Left lung (tissue), 10 donors: ENCODE data around the gene CDH13. TPM values are rescaled to one million over a fixed set of nuclear protein-coding genes. Genes with fewer than 3 reads are reported as not detected.

Experiments used
- ATAC-seq: fragments of 200-7000 bp; cut with Tn5 transposase; one replicate; pipeline ENCODE4 v1.9.1; 2020; ENCODE audit warnings: moderate library complexity
- DNase-seq, 4 donors: peaks; one replicate each; pipeline ENCODE4 v3.0.0-alpha.2; 2013 to 2020
- H3K27ac ChIP-seq, 2 donors: fragments of 200-600 bp; sonication (generic) in 1 of 2; one replicate each; pipeline versions ENCODE4 v1.5.0 to v1.8.0; 2020 to 2021
- H3K27me3 ChIP-seq, 2 donors: fragments of 200-600 bp; sonication (generic) in 1 of 2; one replicate each; pipeline versions ENCODE4 v1.5.0 to v1.8.0; 2020 to 2021
- H3K36me3 ChIP-seq, 2 donors: fragments of 200-600 bp; sonication (generic) in 1 of 2; one replicate each; pipeline versions ENCODE4 v1.5.0 to v1.8.0; 2020 to 2021
- H3K4me1 ChIP-seq, 2 donors: fragments of 200-600 bp; one replicate each; pipeline ENCODE4 v1.8.0; 2021
- H3K4me3 ChIP-seq, 2 donors: fragments of 200-600 bp; sonication (generic) in 1 of 2; one replicate each; pipeline versions ENCODE4 v1.5.0 to v1.8.0; 2020 to 2021; ENCODE audit warnings: mild to moderate bottlenecking in 1 of 2
- H3K9me3 ChIP-seq, 2 donors: fragments of 200-600 bp; sonication (generic) in 1 of 2; one replicate each; pipeline versions ENCODE4 v1.5.0 to v1.8.0; 2020 to 2021
- intact Hi-C, 2 donors: fragments of 100-400 bp; cut with DNase I; formaldehyde crosslinking; loops; one replicate each; pipeline versions ENCODE4 v1.11.2 to v1.14.2; 2022
- polyA plus RNA-seq, 6 donors: library from polyadenylated mRNA; unstranded; fragments of 120-200 nt; gene quantifications; one replicate each; pipeline ENCODE4 v1.2.1, GENCODE V29; 2013; ENCODE audit not compliant: insufficient read length in 6 of 6
- total RNA-seq, 2 donors: library from RNA; stranded (reverse); fragmentation: NEBNext Ultra II Directional; extraction: Animal tissue kit (Norgen Biotek cat#: 25700); gene quantifications; one replicate each; pipeline ENCODE4 v1.2.1, GENCODE V29; 2021
- TF ChIP-seq, protein P1 (sequence below), 2 donors: fragments of 200-600 bp; sonication (generic) in 1 of 2; IDR thresholded peaks; one replicate each; pipeline versions ENCODE4 v1.5.0 to v1.8.0; 2021; ENCODE audit warnings: antibody characterized with exemption in 2 of 2
- donor health status: DM: no; HTN: yes; CAD: no.
- donor health status: DM: no; HTN: no; CAD: no.

CDH13 gene
- total and polyA plus RNA-seq, 8 donors: 2.7 to 20.3 (median 3.2) TPM

DNA sequence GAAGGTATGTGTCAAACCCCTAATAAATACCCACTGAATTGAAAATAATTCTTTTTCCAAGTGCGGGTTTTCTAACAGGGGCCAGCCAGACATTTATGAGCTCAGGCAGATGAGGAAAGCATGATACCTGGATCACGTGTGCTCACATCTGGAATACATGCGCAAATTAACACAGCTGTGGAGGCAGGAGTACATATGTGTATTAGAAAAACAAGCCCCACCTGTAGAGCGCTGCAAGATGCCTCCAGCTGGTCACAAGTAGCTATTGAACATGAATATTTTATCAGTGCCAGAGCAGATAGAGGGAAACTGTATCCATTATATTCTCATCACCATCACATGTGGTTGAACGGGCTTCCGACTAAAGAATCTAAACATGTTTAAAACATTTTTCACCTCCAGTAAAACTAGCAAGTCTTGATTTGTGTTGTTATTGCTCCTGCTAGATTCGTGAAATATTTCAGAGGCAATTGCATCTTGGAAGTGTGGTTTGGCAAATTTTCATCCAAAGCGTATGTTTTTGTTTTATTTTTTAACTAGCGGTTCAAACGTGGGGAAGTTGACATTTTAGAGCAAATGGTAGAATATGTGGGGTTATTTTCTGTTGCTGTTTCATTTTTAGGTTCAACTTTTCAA lies 482.8 kb downstream of the CDH13 start:
- Histone ChIP-seq H3K27me3 (peaks cover 0 to 19% of the 10 kb centered on the region in 2 donors), H3K9me3 (no peaks in the 10 kb centered on the region), H3K4me1 (no peaks in the 10 kb centered on the region), H3K27ac (no peak overlapping the region), H3K36me3 (no peaks in the 10 kb centered on the region), H3K4me3 (no peak overlapping the region)
- TF ChIP-seq, protein P1, sequence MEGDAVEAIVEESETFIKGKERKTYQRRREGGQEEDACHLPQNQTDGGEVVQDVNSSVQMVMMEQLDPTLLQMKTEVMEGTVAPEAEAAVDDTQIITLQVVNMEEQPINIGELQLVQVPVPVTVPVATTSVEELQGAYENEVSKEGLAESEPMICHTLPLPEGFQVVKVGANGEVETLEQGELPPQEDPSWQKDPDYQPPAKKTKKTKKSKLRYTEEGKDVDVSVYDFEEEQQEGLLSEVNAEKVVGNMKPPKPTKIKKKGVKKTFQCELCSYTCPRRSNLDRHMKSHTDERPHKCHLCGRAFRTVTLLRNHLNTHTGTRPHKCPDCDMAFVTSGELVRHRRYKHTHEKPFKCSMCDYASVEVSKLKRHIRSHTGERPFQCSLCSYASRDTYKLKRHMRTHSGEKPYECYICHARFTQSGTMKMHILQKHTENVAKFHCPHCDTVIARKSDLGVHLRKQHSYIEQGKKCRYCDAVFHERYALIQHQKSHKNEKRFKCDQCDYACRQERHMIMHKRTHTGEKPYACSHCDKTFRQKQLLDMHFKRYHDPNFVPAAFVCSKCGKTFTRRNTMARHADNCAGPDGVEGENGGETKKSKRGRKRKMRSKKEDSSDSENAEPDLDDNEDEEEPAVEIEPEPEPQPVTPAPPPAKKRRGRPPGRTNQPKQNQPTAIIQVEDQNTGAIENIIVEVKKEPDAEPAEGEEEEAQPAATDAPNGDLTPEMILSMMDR (IDR thresholded peaks at IDR 0.05): no peak
- DNase-seq (no peak), ATAC-seq (no peak)
- intact Hi-C loops: no loop called here

DNA sequence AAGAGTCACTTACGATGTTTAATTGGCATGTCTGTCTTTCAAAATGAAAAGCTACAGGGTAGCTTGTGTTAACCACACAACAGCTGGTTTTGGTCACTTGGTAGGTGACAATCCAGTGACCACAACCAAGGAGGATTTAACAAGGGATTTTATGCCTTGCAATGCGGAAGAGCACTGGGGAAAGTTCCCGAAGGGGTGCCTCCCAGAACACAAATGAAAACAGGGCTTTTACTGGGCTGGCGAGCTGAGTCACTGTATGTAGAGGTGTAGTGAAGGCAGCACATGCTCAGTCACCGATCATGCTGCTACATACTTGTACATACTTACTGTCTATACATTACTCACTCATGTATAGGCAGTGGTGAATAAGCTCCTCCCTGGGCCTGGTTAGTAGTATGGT lies 483.5 kb downstream of the CDH13 start:
- no peak for ATAC-seq
- H3K9me3 ChIP-seq: no peaks in the 10 kb centered on the region
- TF ChIP-seq, protein P1 (IDR thresholded peaks at IDR 0.05): no peak
- no peaks in the 10 kb centered on the region for H3K36me3 ChIP-seq
- intact Hi-C loops: no loop called here
- peaks cover 0 to 19% of the 10 kb centered on the region in 2 donors for H3K27me3 ChIP-seq
- H3K4me3 ChIP-seq: no peak overlapping the region
- no peak for DNase-seq
- H3K27ac ChIP-seq: no peak overlapping the region
- H3K4me1 ChIP-seq: no peaks in the 10 kb centered on the region

DNA sequence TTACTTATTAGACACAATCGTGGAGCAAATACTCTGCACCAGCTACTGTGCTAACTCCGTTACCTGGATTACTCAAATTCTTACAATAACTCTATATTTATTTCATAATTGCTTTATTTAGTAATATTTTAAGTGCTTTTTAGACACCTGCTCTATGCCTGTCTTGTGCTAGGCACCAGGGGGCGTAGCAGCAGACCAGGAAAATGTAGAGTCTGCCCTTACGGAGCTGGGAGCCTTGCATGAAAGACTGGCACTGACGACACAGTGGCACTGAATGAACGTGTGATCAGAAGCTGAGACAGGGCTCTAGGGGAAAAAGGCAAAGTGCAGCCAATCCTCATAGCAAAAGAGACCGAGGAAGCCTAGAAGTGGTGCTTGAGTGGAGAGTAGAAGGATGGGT lies 486.5 kb downstream of the CDH13 start:
- Histone ChIP-seq H3K9me3 (no peaks in the 10 kb centered on the region), H3K4me3 (no peak overlapping the region), H3K4me1 (no peaks in the 10 kb centered on the region), H3K27me3 (peaks cover 0 to 19% of the 10 kb centered on the region in 2 donors), H3K36me3 (no peaks in the 10 kb centered on the region), H3K27ac (no peak overlapping the region)
- ATAC-seq (peak; percentile 68), DNase-seq (peak in 1 of 4 donors; percentile 36)
- intact Hi-C loops: no loop called here
- TF ChIP-seq, protein P1 (IDR thresholded peaks at IDR 0.05): peak in 1 of 2 donors; percentile 21

DNA sequence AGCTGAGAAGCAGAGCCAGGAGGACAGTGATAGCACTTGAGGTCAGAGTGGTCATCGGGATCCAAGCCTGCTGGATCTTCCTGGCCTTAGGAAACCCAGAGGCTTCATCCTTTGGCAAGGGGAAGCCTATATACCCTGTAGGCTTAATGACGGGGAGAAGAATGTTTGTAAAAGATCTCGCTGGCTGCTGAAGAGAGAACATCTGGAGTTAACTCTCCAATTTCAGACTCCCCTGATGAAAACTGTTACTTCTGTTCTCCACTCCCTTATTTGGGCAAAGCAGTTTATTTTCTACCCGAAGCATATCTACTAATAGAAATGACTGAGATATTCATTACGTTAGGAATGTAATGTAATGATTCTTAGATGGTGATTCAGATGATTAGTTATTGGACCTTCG lies 487.0 kb downstream of the CDH13 start:
- no peak overlapping the region for H3K27ac ChIP-seq
- peaks cover 0 to 19% of the 10 kb centered on the region in 2 donors for H3K27me3 ChIP-seq
- intact Hi-C loops: no loop called here
- ATAC-seq: no peak
- H3K4me1 ChIP-seq: no peaks in the 10 kb centered on the region
- H3K36me3 ChIP-seq: no peaks in the 10 kb centered on the region
- H3K4me3 ChIP-seq: no peak overlapping the region
- TF ChIP-seq, protein P1 (IDR thresholded peaks at IDR 0.05): no peak
- H3K9me3 ChIP-seq: no peaks in the 10 kb centered on the region
- DNase-seq: no peak

DNA sequence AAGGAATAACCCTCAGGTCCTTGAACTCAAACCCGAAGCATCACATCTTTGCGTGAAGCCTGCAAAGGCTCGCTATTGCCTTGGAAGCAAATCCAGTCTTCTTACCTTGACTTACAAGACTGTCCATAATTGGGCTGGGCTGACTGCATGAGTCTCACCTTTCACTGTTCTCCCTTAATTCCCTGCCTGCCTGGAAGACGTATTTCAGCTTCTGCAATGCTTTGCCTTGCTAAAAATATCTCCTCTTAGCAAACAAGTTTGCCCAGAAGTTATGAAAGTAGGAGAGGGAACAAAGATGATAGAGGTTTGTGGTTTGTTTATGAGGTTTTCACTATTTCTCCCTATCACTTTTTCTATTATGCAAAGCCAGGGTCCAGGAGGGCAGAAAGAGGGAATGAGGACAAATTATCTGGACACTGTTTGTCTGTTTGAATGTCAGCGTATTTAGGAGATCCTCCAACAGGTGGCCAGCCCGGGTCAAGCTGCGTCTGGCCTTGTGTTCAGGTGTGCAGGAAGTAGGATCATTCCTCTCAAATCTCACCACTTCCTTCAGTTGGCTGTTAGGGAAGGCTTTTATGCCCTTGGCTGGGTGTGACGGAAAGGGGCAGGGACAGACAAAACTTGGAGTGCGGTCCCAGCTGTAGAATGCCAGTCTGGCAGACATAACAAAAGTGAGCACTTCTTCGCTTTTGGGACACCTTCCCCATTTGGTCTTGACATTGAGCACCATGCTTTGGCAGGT lies 488.9 kb downstream of the CDH13 start:
- TF ChIP-seq, protein P1 (IDR thresholded peaks at IDR 0.05): no peak
- intact Hi-C loops: no loop called here
- Histone ChIP-seq H3K36me3 (no peaks in the 10 kb centered on the region), H3K27ac (no peak overlapping the region), H3K4me1 (no peaks in the 10 kb centered on the region), H3K9me3 (no peaks in the 10 kb centered on the region), H3K4me3 (no peak overlapping the region), H3K27me3 (peaks cover 0 to 19% of the 10 kb centered on the region in 2 donors)
- DNase-seq: no peak
- no peak for ATAC-seq
